Endothelial cell of umbilical vein (primary cell): ENCODE data around the gene ITM2C.

Experiments
- EZH2 ChIP-seq: IDR thresholded peaks from 2 replicates; pipeline ENCODE4 v1.6.1; 2012; ENCODE audit warnings: borderline replicate concordance, low read depth, mild to moderate bottlenecking, moderate library complexity, low read length, inconsistent platforms; ENCODE audit not compliant: severe bottlenecking
- FOS ChIP-seq: IDR thresholded peaks from 2 replicates; pipeline ENCODE4 v1.6.1; 2011; ENCODE audit warnings: mild to moderate bottlenecking, low read length, moderate library complexity, borderline replicate concordance; ENCODE audit not compliant: insufficient read depth
- GATA2 ChIP-seq: IDR thresholded peaks from 2 replicates; pipeline ENCODE4 v1.7.0; 2011; ENCODE audit warnings: low read depth, mild to moderate bottlenecking, moderate library complexity, mixed read lengths, low read length; ENCODE audit not compliant: insufficient read length, insufficient read depth
- MYC ChIP-seq: IDR thresholded peaks from one replicate; pipeline ENCODE4 v1.6.1; 2011; ENCODE audit warnings: mild to moderate bottlenecking, low read depth, low read length
- POLR2A ChIP-seq: IDR thresholded peaks from 2 replicates; pipeline ENCODE4 v1.6.1; 2012; ENCODE audit warnings: low read depth, mild to moderate bottlenecking, control low read depth, low read length
- POLR2AphosphoS5 ChIP-seq: IDR thresholded peaks from 2 replicates; pipeline ENCODE4 v1.6.1; 2012; ENCODE audit warnings: low read depth, mild to moderate bottlenecking, control low read depth, low read length, moderate library complexity; ENCODE audit not compliant: insufficient read depth
- TF ChIP-seq, protein P1 (sequence below), 2 donors: IDR thresholded peaks; 1 replicate in 1 of 2; 2 replicates in 1 of 2; pipeline ENCODE4 v1.5.1; 2011; ENCODE audit warnings: low read length in 2 of 2, mild to moderate bottlenecking in 2 of 2, moderate library complexity in 2 of 2, control low read depth in 1 of 2, inconsistent platforms in 1 of 2, low read depth in 1 of 2; ENCODE audit not compliant: insufficient read depth in 1 of 2; ENCODE audit errors: extremely low read depth in 1 of 2
- TF ChIP-seq, protein P2 (sequence below): IDR thresholded peaks from 2 replicates; pipeline ENCODE4 v1.6.1; 2011; ENCODE audit not compliant: insufficient read depth, insufficient read length

DNA sequence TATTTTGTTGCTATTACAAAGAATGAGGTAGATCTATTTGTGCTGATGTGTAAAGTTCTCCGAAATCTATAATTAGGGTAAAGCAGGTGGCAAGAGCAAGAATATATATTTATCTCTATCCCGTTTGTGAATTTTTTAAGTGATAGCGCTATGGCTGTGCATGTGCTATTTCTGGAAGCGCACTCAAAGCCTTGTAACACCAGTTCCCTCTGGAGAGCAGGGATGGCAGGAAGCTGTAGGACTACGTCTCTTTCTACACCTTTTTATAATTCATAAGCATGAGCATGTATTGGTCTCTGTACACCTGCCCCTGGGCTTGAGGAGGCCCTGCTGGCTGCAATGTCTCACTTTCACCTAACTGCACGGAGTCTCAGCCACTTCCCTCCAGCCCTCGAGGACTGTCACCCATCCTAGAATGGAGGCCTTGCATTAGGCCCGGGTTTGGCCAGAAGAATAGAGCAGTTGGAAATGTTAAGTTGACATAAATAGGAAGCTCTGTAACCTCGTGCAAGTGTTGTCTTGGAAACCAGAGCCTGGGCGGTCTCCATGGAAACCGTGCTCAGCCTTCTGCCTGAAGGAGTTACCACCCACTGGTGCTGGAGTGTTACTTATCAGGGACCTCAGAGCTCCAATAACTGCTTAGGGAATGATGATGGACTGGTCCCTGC lies 20.9 kb downstream of the ITM2C start:
- TF ChIP-seq EZH2 (no peak), POLR2AphosphoS5 (no peak), POLR2A (no peak), FOS (no peak), MYC (no peak), GATA2 (no peak)
- TF ChIP-seq, protein P1, sequence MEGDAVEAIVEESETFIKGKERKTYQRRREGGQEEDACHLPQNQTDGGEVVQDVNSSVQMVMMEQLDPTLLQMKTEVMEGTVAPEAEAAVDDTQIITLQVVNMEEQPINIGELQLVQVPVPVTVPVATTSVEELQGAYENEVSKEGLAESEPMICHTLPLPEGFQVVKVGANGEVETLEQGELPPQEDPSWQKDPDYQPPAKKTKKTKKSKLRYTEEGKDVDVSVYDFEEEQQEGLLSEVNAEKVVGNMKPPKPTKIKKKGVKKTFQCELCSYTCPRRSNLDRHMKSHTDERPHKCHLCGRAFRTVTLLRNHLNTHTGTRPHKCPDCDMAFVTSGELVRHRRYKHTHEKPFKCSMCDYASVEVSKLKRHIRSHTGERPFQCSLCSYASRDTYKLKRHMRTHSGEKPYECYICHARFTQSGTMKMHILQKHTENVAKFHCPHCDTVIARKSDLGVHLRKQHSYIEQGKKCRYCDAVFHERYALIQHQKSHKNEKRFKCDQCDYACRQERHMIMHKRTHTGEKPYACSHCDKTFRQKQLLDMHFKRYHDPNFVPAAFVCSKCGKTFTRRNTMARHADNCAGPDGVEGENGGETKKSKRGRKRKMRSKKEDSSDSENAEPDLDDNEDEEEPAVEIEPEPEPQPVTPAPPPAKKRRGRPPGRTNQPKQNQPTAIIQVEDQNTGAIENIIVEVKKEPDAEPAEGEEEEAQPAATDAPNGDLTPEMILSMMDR (IDR thresholded peaks at IDR 0.05; ENCODE audit: extremely low read depth in 1 of 2, insufficient read depth in 1 of 2, low read depth in 1 of 2, low read length in 2 of 2), result no peak
- TF ChIP-seq, protein P2, sequence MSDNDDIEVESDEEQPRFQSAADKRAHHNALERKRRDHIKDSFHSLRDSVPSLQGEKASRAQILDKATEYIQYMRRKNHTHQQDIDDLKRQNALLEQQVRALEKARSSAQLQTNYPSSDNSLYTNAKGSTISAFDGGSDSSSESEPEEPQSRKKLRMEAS, result no peak
